GM12878 (cell line): ENCODE results near the gene SMPDL3A. TPM values are rescaled to one million over a fixed set of nuclear protein-coding genes. Genes with fewer than 3 reads are reported as not detected.

ENCODE experiments used
- ATAC-seq: fragments of 200-7000 bp; cut with Tn5 transposase; 3 replicates; pipeline ENCODE4 v1.9.1; 2020; ENCODE audit warnings: mild to moderate bottlenecking, moderate library complexity
- BruUV-seq: library from RNA; stranded (reverse); fragments of 400-500 nt; replicated peaks from 2 replicates; lab custom pipeline; 2021; lab: Mats Ljungman, UMichigan
- CTCF ChIA-PET: fragments of 300-600 bp; sonication (Branson Sonifier 250); formaldehyde crosslinking; extraction: SDS; loops from one replicate; lab custom pipeline; 2021; ENCODE audit warnings: inconsistent platforms; lab: Yijun Ruan, JAX
- POLR2A ChIA-PET: fragments of 350-600 bp; formaldehyde crosslinking; extraction: SDS; loops from one replicate; lab custom pipeline; 2021; ENCODE audit warnings: inconsistent platforms; lab: Charles Lee
- RAD21 ChIA-PET: fragments of 300-600 bp; sonication (Branson Sonifier 250); formaldehyde crosslinking; loops from one replicate; lab custom pipeline; 2023; ENCODE audit warnings: antibody characterized with exemption; ENCODE audit not compliant: unreplicated experiment; lab: Charles Lee
- SMC1A ChIA-PET: fragments of 300-600 bp; sonication (Branson Sonifier 250); formaldehyde crosslinking; loops from one replicate; lab custom pipeline; 2023; ENCODE audit not compliant: unreplicated experiment, uncharacterized antibody; lab: Charles Lee
- DNase-seq: peaks from one replicate; pipeline ENCODE4 v3.0.0-alpha.2; 2011; ENCODE audit warnings: low read depth, low spot score
- FAIRE-seq: peaks from 3 replicates; lab custom pipeline; 2011; peaks lifted over from hg19 to GRCh38; lab: Jason Lieb, UNC
- H2AFZ ChIP-seq: 2 replicates; pipeline ENCODE4 v1.6.0; 2011; ENCODE audit warnings: low read depth, low read length, control low read depth; ENCODE audit not compliant: control insufficient read depth
- H3K27ac ChIP-seq: 2 replicates; pipeline ENCODE4 v1.5.1; 2011; ENCODE audit warnings: control low read depth; ENCODE audit not compliant: control insufficient read depth, insufficient read depth
- H3K27me3 ChIP-seq, 2 experiments: replicated peaks in 1 of 2; 2 replicates each; pipeline versions ENCODE4 v1.6.0 to v1.6.1; 2011; ENCODE audit warnings: low read length in 1 of 2; ENCODE audit not compliant: control insufficient read depth in 2 of 2, insufficient read depth in 2 of 2
- H3K36me3 ChIP-seq, 2 experiments: 2 replicates each; pipeline ENCODE4 v1.5.1; 2011; ENCODE audit warnings: low read length in 1 of 2; ENCODE audit not compliant: control insufficient read depth in 2 of 2, insufficient read depth in 2 of 2
- H3K4me1 ChIP-seq: 2 replicates; pipeline ENCODE4 v1.6.1; 2011; ENCODE audit warnings: mild to moderate bottlenecking, low read length, moderate library complexity, mixed read lengths; ENCODE audit not compliant: control insufficient read depth, insufficient read depth
- H3K4me2 ChIP-seq: 2 replicates; pipeline ENCODE4 v1.6.0; 2011; ENCODE audit warnings: control low read depth; ENCODE audit not compliant: control insufficient read depth, insufficient read depth
- H3K4me3 ChIP-seq: fragments of 200-600 bp; sonication (generic); 2 replicates; pipeline ENCODE4 v1.5.1; 2016
- H3K79me2 ChIP-seq: 2 replicates; pipeline ENCODE4 v1.6.0; 2011; ENCODE audit warnings: low read length; ENCODE audit not compliant: control insufficient read depth, insufficient read depth
- H3K9ac ChIP-seq: 2 replicates; pipeline ENCODE4 v1.8.0; 2011; ENCODE audit warnings: low read length, control low read depth, mixed read lengths; ENCODE audit not compliant: control insufficient read depth, insufficient read depth
- H3K9me3 ChIP-seq: replicated peaks from 3 replicates; pipeline ENCODE4 v1.5.1; 2011; ENCODE audit warnings: mild to moderate bottlenecking, low read length; ENCODE audit not compliant: control insufficient read depth, insufficient read depth
- H4K20me1 ChIP-seq: 2 replicates; pipeline ENCODE4 v1.6.0; 2011; ENCODE audit not compliant: control insufficient read depth, insufficient read depth
- BCL11A ChIP-seq: IDR thresholded peaks from 2 replicates; pipeline ENCODE4 v1.6.1; 2011; ENCODE audit warnings: low read depth, low read length
- RAD21 ChIP-seq: IDR thresholded peaks from 2 replicates; pipeline ENCODE4 v1.6.1; 2011; ENCODE audit warnings: mild to moderate bottlenecking, low read depth, low read length, moderate library complexity; ENCODE audit not compliant: insufficient read depth
- WGBS: methylation state at CpG from one replicate; pipeline ENCODE4 v1.1.6; 2016; ENCODE audit warnings: low lambda C conversion rate; ENCODE audit not compliant: insufficient replicate concordance, insufficient coverage; ENCODE audit errors: missing lambda C conversion rate; 5-methylcytosine and 5-hydroxymethylcytosine counted together
- in situ Hi-C: fragments of 300-500 bp; cut with MboI; formaldehyde crosslinking; loops from 9 replicates; pipeline ENCODE4 v1.14.3; 2018; ENCODE audit warnings: mixed read lengths
- intact Hi-C: fragments of 100-400 bp; cut with micrococcal nuclease; formaldehyde crosslinking; loops from one replicate; pipeline ENCODE4 v1.14.2; 2022; ENCODE audit not compliant: unreplicated experiment
- polyA plus RNA-seq, 11 experiments: library from polyadenylated mRNA; depleted of rRNA in 4 of 11; unstranded in 6 of 11; stranded (reverse) in 5 of 11; fragments of >200 nt; fragmentation: Nextera tagmentation in 4 of 11; fragmentation: Illumina TruSeq in 1 of 11; extraction: Ambion mirVana in 4 of 11; extraction: Trizol in 1 of 11; gene quantifications; 1 replicate in 1 of 11; 2 replicates in 10 of 11; pipeline versions ENCODE4 v1.2.1 to v1.2.3, GENCODE V29; 2011 to 2016; ENCODE audit warnings: inconsistent platforms in 2 of 11, missing spikeins in 2 of 11, low read depth in 1 of 11
- total RNA-seq, 4 experiments: library from RNA; depleted of rRNA in 3 of 4; stranded (reverse); fragments of >200 nt in 3 of 4; fragmentation: Illumina TruSeq in 1 of 4; extraction: Trizol in 1 of 4; gene quantifications; 2 replicates each; pipeline versions ENCODE4 v1.2.1 to v1.2.3, GENCODE V29; 2013 to 2021
- TF ChIP-seq, protein P1 (sequence below): fragments of 150-350 bp; IDR thresholded peaks from 2 replicates; pipeline ENCODE4 v1.6.1; 2016; ENCODE audit warnings: low read depth, low read length
- TF ChIP-seq, protein P2 (sequence below): fragments of 450-650 bp; IDR thresholded peaks from 2 replicates; pipeline ENCODE4 v1.6.1; 2017; ENCODE audit warnings: mild to moderate bottlenecking, moderate library complexity
- TF ChIP-seq, protein P3 (sequence below): fragments of 450-650 bp; IDR thresholded peaks from 2 replicates; pipeline ENCODE4 v1.6.1; 2016; ENCODE audit warnings: mild to moderate bottlenecking, moderate library complexity, borderline replicate concordance

The SMPDL3A gene
- total and polyA plus RNA-seq, 10 of the 15 experiments (the other 5 are each of a cell fraction or from before 2014, with no cell fraction given): 0.05 to 0.91 (median 0.09) TPM; not detected in 3

DNA sequence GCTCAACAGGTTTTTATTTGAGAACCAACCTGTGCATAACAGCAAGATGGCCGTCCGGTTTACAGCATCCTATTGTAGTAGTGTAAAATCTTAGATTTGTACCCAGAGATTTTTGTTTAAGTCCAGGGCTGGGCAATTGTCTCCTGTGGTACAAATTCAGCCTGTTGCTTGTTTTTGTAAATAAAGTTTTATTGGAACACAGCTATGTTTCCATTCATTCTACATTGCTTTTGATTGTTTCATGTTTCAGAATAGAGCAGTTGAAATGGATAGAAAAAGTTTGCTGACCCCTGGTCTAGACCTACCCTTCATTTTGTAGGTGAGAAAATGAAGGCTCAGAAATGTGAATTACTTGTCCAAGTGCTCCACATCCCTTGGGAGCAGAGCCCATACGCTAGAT lies 8.5 kb downstream of the SMPDL3A start:
- DNase-seq: no peak
- no peaks in the 10 kb centered on the region for H4K20me1 ChIP-seq
- WGBS: 47% methylated on average over 3 of the region's 3 CpGs
- no peaks in the 10 kb centered on the region for H3K27me3 ChIP-seq
- no peak overlapping the region for H3K4me3 ChIP-seq
- TF ChIP-seq BCL11A (no peak), RAD21 (no peak)
- TF ChIP-seq, protein P1, sequence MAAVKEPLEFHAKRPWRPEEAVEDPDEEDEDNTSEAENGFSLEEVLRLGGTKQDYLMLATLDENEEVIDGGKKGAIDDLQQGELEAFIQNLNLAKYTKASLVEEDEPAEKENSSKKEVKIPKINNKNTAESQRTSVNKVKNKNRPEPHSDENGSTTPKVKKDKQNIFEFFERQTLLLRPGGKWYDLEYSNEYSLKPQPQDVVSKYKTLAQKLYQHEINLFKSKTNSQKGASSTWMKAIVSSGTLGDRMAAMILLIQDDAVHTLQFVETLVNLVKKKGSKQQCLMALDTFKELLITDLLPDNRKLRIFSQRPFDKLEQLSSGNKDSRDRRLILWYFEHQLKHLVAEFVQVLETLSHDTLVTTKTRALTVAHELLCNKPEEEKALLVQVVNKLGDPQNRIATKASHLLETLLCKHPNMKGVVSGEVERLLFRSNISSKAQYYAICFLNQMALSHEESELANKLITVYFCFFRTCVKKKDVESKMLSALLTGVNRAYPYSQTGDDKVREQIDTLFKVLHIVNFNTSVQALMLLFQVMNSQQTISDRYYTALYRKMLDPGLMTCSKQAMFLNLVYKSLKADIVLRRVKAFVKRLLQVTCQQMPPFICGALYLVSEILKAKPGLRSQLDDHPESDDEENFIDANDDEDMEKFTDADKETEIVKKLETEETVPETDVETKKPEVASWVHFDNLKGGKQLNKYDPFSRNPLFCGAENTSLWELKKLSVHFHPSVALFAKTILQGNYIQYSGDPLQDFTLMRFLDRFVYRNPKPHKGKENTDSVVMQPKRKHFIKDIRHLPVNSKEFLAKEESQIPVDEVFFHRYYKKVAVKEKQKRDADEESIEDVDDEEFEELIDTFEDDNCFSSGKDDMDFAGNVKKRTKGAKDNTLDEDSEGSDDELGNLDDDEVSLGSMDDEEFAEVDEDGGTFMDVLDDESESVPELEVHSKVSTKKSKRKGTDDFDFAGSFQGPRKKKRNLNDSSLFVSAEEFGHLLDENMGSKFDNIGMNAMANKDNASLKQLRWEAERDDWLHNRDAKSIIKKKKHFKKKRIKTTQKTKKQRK: no peak
- TF ChIP-seq, protein P2, sequence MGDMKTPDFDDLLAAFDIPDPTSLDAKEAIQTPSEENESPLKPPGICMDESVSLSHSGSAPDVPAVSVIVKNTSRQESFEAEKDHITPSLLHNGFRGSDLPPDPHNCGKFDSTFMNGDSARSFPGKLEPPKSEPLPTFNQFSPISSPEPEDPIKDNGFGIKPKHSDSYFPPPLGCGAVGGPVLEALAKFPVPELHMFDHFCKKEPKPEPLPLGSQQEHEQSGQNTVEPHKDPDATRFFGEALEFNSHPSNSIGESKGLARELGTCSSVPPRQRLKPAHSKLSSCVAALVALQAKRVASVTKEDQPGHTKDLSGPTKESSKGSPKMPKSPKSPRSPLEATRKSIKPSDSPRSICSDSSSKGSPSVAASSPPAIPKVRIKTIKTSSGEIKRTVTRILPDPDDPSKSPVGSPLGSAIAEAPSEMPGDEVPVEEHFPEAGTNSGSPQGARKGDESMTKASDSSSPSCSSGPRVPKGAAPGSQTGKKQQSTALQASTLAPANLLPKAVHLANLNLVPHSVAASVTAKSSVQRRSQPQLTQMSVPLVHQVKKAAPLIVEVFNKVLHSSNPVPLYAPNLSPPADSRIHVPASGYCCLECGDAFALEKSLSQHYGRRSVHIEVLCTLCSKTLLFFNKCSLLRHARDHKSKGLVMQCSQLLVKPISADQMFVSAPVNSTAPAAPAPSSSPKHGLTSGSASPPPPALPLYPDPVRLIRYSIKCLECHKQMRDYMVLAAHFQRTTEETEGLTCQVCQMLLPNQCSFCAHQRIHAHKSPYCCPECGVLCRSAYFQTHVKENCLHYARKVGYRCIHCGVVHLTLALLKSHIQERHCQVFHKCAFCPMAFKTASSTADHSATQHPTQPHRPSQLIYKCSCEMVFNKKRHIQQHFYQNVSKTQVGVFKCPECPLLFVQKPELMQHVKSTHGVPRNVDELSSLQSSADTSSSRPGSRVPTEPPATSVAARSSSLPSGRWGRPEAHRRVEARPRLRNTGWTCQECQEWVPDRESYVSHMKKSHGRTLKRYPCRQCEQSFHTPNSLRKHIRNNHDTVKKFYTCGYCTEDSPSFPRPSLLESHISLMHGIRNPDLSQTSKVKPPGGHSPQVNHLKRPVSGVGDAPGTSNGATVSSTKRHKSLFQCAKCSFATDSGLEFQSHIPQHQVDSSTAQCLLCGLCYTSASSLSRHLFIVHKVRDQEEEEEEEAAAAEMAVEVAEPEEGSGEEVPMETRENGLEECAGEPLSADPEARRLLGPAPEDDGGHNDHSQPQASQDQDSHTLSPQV: no peak
- TF ChIP-seq, protein P3, sequence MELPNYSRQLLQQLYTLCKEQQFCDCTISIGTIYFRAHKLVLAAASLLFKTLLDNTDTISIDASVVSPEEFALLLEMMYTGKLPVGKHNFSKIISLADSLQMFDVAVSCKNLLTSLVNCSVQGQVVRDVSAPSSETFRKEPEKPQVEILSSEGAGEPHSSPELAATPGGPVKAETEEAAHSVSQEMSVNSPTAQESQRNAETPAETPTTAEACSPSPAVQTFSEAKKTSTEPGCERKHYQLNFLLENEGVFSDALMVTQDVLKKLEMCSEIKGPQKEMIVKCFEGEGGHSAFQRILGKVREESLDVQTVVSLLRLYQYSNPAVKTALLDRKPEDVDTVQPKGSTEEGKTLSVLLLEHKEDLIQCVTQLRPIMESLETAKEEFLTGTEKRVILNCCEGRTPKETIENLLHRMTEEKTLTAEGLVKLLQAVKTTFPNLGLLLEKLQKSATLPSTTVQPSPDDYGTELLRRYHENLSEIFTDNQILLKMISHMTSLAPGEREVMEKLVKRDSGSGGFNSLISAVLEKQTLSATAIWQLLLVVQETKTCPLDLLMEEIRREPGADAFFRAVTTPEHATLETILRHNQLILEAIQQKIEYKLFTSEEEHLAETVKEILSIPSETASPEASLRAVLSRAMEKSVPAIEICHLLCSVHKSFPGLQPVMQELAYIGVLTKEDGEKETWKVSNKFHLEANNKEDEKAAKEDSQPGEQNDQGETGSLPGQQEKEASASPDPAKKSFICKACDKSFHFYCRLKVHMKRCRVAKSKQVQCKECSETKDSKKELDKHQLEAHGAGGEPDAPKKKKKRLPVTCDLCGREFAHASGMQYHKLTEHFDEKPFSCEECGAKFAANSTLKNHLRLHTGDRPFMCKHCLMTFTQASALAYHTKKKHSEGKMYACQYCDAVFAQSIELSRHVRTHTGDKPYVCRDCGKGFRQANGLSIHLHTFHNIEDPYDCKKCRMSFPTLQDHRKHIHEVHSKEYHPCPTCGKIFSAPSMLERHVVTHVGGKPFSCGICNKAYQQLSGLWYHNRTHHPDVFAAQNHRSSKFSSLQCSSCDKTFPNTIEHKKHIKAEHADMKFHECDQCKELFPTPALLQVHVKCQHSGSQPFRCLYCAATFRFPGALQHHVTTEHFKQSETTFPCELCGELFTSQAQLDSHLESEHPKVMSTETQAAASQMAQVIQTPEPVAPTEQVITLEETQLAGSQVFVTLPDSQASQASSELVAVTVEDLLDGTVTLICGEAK: peak; percentile 79; the same call in 1 of the 2 replicates
- no peak overlapping the region for H3K27ac ChIP-seq
- in situ Hi-C loops: no loop called here
- POLR2A ChIA-PET: interaction anchor here (2.2 to 2.5 kb wide), 2 partner anchors 8 to 46 kb away, joined by 13 to 15 read pairs; partner anchors contain the start of gene SMPDL3A
- H3K4me2 ChIP-seq: no peak overlapping the region
- intact Hi-C loops: loop anchor here (5.0 kb wide), 1 partner anchor 135 kb away; no protein-coding TSS in a partner anchor
- RAD21 ChIA-PET: interaction anchor here (1.1 to 3.6 kb wide), 14 partner anchors 8 to 306 kb away, joined by 3 to 23 read pairs (median 8); partner anchors contain the start of gene SMPDL3A
- no peak overlapping the region for H2AFZ ChIP-seq
- no peak for ATAC-seq
- H3K9me3 ChIP-seq: no peaks in the 10 kb centered on the region
- no TSS peak for BruUV-seq
- H3K79me2 ChIP-seq: no peaks in the 10 kb centered on the region
- no peaks in the 10 kb centered on the region for H3K4me1 ChIP-seq
- no peak overlapping the region for H3K9ac ChIP-seq
- no peaks in the 10 kb centered on the region for H3K36me3 ChIP-seq
- SMC1A ChIA-PET: interaction anchor here (0.6 to 4.6 kb wide), 16 partner anchors 8 to 155 kb away, joined by 3 to 48 read pairs (median 8); partner anchors contain the start of gene SMPDL3A
- CTCF ChIA-PET: interaction anchor here (1.1 to 7.5 kb wide), 15 partner anchors 8 to 133 kb away, joined by 3 to 59 read pairs (median 6); partner anchors contain the start of gene SMPDL3A
- no peak for FAIRE-seq
